HG02852 (cell line): Measurements from ENCODE around the gene PLEKHO2.
A peak's percentile ranks its signal among the peaks of the same experiment; 100 is the strongest.

Source experiments
- ATAC-seq: cut with Tn5 transposase; IDR thresholded peaks from one replicate; pipeline ENCODE4 v1.9.1; 2021; ENCODE audit warnings: mild to moderate bottlenecking, moderate library complexity; ENCODE audit not compliant: unreplicated experiment

The PLEKHO2 gene

GRCh38 chr15:64825431-64826294 lies 16.1 kb upstream of the PLEKHO2 start, which contains the start of gene PIF1:
Gene PIF1, minus strand, starts transcription at chr15:64825647. Its CDS starts 1,312 bp downstream, at chr15:64824335.
- ATAC-seq: peak; percentile 85

GRCh38 chr15:64828985-64829384 lies 12.7 kb upstream of the PLEKHO2 start:
- ATAC-seq: no peak

GRCh38 chr15:64833690-64834089 lies 8.0 kb upstream of the PLEKHO2 start:
- ATAC-seq: no peak

- no peak for ATAC-seq
Measured at GRCh38 chr15:64836023-64836536, 5.6 kb upstream of the PLEKHO2 start.

- no peak for ATAC-seq
Measured at GRCh38 chr15:64837502-64837901, 4.2 kb upstream of the PLEKHO2 start.

- no peak for ATAC-seq
Measured at GRCh38 chr15:64841060-64841343, 713 bp upstream of the PLEKHO2 start.

- ATAC-seq: no peak
Measured at GRCh38 chr15:64842096-64842939, 603 bp downstream of the PLEKHO2 start.

GRCh38 chr15:64842986-64843561 lies 1.4 kb downstream of the PLEKHO2 start:
- ATAC-seq: no peak

- ATAC-seq: no peak
Measured at GRCh38 chr15:64843991-64844390, 2.3 kb downstream of the PLEKHO2 start.

- no peak for ATAC-seq
Measured at GRCh38 chr15:64844576-64845145, 2.9 kb downstream of the PLEKHO2 start.

GRCh38 chr15:64845183-64845611 lies 3.5 kb downstream of the PLEKHO2 start:
- no peak for ATAC-seq

- ATAC-seq: no peak
Measured at GRCh38 chr15:64845831-64846595, 4.3 kb downstream of the PLEKHO2 start.

GRCh38 chr15:64847016-64847415 lies 5.3 kb downstream of the PLEKHO2 start:
- no peak for ATAC-seq

GRCh38 chr15:64847448-64847847 lies 5.7 kb downstream of the PLEKHO2 start:
- no peak for ATAC-seq

- ATAC-seq: no peak
Measured at GRCh38 chr15:64847876-64848716, 6.4 kb downstream of the PLEKHO2 start.

- no peak for ATAC-seq
Measured at GRCh38 chr15:64850778-64851502, 9.2 kb downstream of the PLEKHO2 start.

- no peak for ATAC-seq
Measured at GRCh38 chr15:64851503-64851840, 9.8 kb downstream of the PLEKHO2 start.

GRCh38 chr15:64854041-64854440 lies 12.3 kb downstream of the PLEKHO2 start:
- ATAC-seq: no peak

GRCh38 chr15:64854526-64854925 lies 12.8 kb downstream of the PLEKHO2 start:
- no peak for ATAC-seq
